Medulla oblongata (tissue), 1 donor: ENCODE results near the gene SHE.
A peak's percentile ranks its signal among the peaks of the same experiment; 100 is the strongest.
"Not testable (repeated sequence)": the region's sequence is repeated elsewhere in the genome, so short reads cannot be mapped to it uniquely, and the experiment has no call there.

Source experiments
- DNase-seq: peaks from one replicate; pipeline ENCODE4 v3.0.0-alpha.2; 2015; ENCODE audit errors: extremely low spot score

The SHE gene

GRCh38 chr1:154502066-154502743 is at the start of gene SHE, which contains the start of gene TDRD10:
SHE (minus strand) TSS chr1:154502412; CDS start chr1:154502026, 386 bp downstream.
TDRD10 (plus strand) TSS chr1:154502219; CDS start chr1:154506904, 4,685 bp downstream.
- no peak for DNase-seq

GRCh38 chr1:154551474-154551873 is 49.3 kb upstream of the SHE start:
- DNase-seq: no peak

GRCh38 chr1:154550657-154551056 is 48.4 kb upstream of the SHE start:
- DNase-seq: no peak

- no peak for DNase-seq
Measured at GRCh38 chr1:154550070-154550469, 47.9 kb upstream of the SHE start.

- DNase-seq: no peak
Measured at GRCh38 chr1:154549202-154549770, 47.1 kb upstream of the SHE start.

GRCh38 chr1:154548028-154548427 is 45.8 kb upstream of the SHE start:
- DNase-seq: no peak

- no peak for DNase-seq
Measured at GRCh38 chr1:154547105-154547732, 45.0 kb upstream of the SHE start.

- peak; percentile 71 for DNase-seq
Measured at GRCh38 chr1:154546264-154547063, 44.3 kb upstream of the SHE start.

GRCh38 chr1:154541231-154541630 is 39.0 kb upstream of the SHE start:
- DNase-seq: no peak

GRCh38 chr1:154539486-154540483 is 37.6 kb upstream of the SHE start:
- no peak for DNase-seq

GRCh38 chr1:154536570-154536969 is 34.4 kb upstream of the SHE start:
- DNase-seq: no peak

- DNase-seq: no peak
Measured at GRCh38 chr1:154533952-154534844, 32.0 kb upstream of the SHE start.

- not testable (repeated sequence) for DNase-seq
Measured at GRCh38 chr1:154531950-154532349, 29.7 kb upstream of the SHE start.

- DNase-seq: no peak
Measured at GRCh38 chr1:154529308-154529707, 27.1 kb upstream of the SHE start.

- DNase-seq: no peak
Measured at GRCh38 chr1:154527192-154527591, 25.0 kb upstream of the SHE start.

GRCh38 chr1:154524881-154525280 is 22.7 kb upstream of the SHE start:
- DNase-seq: no peak

- no peak for DNase-seq
Measured at GRCh38 chr1:154521695-154522094, 19.5 kb upstream of the SHE start.

- DNase-seq: no peak
Measured at GRCh38 chr1:154520333-154520732, 18.1 kb upstream of the SHE start.

GRCh38 chr1:154519591-154519991 is 17.4 kb upstream of the SHE start:
- no peak for DNase-seq

- no peak for DNase-seq
Measured at GRCh38 chr1:154517661-154518060, 15.4 kb upstream of the SHE start.
